GM18519 (cell line): Measurements from ENCODE around the gene RASA3.
A peak's percentile ranks its signal among the peaks of the same experiment; 100 is the strongest.
"Not testable (repeated sequence)": the region's sequence is repeated elsewhere in the genome, so short reads cannot be mapped to it uniquely, and the experiment has no call there.

ENCODE experiments used
- ATAC-seq: cut with Tn5 transposase; IDR thresholded peaks from one replicate; pipeline ENCODE4 v1.9.1; 2021; ENCODE audit warnings: mild to moderate bottlenecking, moderate library complexity; ENCODE audit not compliant: unreplicated experiment, low FRiP score

RASA3 gene

DNA sequence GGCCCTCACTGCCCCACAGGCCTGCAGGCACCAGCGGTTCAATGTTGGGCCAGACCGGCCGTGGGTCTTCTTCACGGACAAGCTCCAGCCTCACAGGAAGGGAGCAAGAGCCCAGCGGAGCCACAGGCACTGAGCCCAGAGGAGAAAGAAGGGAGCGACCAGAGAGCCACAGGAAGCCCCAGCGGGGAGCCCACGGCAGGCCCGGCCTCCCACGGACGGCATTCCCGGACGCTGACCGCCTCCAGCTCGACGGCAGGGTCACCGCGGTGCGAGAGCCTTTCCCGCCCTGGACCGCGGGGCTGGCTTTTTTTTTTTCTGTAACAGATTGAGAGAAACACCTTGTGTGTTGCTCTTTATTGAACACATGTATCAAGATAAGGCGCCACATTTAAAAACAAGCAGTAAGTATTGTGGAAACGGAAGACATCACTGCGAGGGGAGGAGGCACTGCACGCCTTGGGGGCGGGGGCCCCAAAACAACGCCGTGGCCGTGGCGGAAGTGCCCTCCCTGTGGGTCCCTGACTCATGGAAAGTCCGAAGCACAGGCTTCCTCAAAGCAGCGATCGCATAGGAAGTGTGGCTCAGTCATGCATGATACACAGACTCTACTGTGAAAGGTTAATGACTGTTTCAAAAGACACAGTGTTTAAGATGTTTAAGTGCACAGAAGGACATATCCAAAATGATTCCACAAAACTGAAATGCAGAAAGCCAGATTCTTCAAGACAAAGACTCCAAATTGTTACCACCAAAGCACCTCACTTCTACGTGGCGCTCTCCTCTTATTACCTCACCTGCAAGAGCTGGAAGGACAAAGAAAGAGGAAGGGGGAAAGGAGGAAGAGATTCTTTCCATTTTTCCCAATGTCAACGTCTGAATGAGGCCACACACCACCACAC lies 3.5 kb downstream of the RASA3 start:
- ATAC-seq = peak; percentile 53

DNA sequence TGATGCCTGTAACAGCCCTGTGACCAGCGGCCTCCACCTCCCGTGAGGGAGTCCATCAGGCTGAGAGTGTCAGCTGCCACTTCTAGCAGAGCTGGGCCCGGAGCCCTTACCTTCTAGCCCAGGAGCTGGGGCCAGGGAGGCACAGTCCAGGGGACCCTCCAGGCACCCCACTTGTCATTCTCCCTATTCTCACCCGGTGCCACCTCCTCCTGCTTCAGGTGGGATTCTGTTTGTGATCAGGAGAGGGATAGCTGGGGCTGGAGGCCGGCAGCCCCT lies 4.1 kb downstream of the RASA3 start:
- no peak for ATAC-seq

GRCh38 chr13:114127473-114128347 lies 4.7 kb downstream of the RASA3 start:
- no peak for ATAC-seq

GRCh38 chr13:114126789-114127472 lies 5.5 kb downstream of the RASA3 start:
- ATAC-seq = no peak

- not testable (repeated sequence) for ATAC-seq
Observed at GRCh38 chr13:114126086-114126485, 6.3 kb downstream of the RASA3 start.

- ATAC-seq = no peak
Observed at GRCh38 chr13:114125589-114125988, 6.8 kb downstream of the RASA3 start.

- ATAC-seq = no peak
Observed at GRCh38 chr13:114124921-114125320, 7.5 kb downstream of the RASA3 start.

- no peak for ATAC-seq
Observed at GRCh38 chr13:114124431-114124830, 8.0 kb downstream of the RASA3 start.

GRCh38 chr13:114123876-114124275 lies 8.5 kb downstream of the RASA3 start:
- no peak for ATAC-seq

GRCh38 chr13:114123448-114123847 lies 9.0 kb downstream of the RASA3 start:
- ATAC-seq = no peak

GRCh38 chr13:114122591-114123211 lies 9.7 kb downstream of the RASA3 start:
- ATAC-seq = no peak

GRCh38 chr13:114122127-114122511 lies 10.3 kb downstream of the RASA3 start:
- no peak for ATAC-seq

DNA sequence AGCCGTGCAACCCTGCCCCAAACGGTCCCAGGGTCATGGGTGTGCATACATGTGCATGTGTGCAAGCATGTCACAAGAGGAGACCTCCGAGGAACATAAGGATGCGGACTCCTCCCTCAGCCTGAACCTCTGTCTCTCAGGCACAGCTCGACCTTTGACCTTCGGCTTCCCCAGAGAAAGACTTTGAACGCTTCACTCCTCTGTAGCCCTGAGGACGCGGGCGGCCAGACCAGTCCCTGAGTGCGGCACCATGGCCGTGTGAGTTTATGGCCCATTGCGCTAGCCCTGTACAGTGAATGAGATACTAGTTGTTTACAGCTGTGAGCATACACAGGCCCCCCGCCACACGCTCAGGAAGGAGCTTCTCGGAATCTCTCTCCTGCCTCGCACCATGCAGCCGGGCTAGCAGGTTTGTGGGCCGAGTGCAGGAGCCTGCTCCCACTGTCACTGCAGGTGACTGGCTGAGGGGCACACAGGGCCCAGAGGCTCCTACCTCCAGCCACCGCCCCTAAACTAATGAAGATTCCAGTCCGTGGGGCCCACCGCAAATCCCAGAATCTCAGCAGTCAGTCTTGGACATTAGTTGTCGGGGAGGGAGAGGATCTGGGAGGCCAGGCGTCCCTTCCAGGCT lies 10.8 kb downstream of the RASA3 start:
- no peak for ATAC-seq

GRCh38 chr13:114121031-114121430 lies 11.4 kb downstream of the RASA3 start:
- no peak for ATAC-seq

DNA sequence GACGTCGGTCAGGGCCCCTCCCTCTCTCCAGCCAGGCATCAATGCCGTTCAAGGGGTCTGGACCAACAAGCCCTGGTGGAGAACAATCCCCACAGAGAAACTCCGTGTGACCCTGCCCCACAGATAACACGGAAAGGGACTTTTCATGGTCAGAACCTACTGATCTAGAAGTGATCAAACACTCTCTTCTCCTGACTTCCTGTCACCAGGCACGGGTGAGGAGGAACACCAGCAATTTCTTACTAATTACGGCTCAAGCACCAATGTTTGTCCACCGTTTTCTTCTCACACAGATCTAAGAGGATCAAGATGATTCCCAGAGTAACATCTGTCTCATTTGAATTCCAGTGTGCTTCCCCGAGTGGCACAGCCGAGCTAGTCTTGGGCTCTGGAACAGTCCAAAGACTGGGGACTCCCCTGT lies 11.8 kb downstream of the RASA3 start:
- ATAC-seq = no peak

- ATAC-seq = no peak
Observed at GRCh38 chr13:114119196-114119595, 13.2 kb downstream of the RASA3 start.

- no peak for ATAC-seq
Observed at GRCh38 chr13:114118511-114119123, 13.8 kb downstream of the RASA3 start.

DNA sequence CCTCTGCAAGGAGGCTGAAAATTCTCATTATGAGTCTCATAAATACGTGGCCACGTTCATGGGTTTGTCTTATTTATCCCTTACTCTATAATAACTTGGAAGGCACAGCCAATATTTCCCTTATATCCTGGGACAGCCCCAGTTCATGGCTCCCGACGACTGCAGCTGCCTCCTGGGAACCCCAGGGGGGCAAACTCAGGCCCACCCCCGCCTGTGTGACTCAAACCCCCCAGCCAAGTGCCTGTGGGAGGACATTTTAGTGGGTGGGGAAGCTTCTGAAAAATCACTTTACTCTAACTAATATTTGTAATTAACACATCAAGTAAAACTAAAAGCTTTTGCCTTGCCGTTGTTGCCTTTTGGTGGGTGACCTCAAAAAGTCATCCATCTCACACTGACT lies 14.3 kb downstream of the RASA3 start:
- no peak for ATAC-seq

GRCh38 chr13:114117341-114117874 lies 15.0 kb downstream of the RASA3 start:
- not testable (repeated sequence) for ATAC-seq
